SIG-M5 (cell line): ENCODE measurements around the gene TMEM272.

Experiments
- DNase-seq: peaks from one replicate; lab custom pipeline; 2025; lab: John Stamatoyannopoulos, UW

Gene TMEM272

DNA sequence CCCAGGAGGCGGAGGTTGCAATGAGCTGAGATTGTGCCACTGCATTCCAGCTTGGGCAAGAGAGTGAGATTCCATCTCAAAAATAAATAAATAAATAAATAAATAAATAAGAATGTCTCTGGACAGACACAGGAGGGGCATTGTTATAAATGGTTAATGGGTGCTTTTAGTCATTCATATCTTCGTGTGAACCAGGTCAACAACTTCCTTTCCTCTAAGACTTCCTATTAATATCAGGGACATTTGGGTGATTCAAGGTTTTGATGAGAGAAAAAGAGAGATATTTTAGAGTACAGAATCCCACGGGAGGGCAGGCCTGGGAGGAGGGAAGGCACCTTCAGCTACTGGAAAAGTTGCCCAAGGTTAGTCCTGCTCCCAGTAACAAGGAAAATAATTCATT lies 64.9 kb downstream of the TMEM272 start:
- no peak for DNase-seq

DNA sequence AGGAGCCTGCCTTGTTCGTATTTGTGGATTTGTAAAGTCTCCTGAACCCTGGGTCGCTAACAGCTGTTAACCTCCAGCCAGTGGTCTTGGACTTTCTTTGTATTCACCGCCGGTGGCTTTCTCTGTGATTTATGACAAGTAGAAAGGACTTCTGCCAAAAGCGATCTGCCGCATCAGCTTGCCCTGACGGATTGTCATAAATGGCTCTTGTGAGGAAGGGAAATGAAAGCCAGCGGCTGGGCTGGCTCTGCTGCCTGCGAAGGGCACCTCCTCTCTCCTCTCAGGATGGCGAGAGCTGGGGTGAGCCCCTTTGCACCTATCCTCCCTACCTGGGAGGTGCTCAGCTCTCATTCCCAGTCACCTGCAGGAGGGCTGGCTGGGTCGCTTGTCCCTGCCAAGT lies 66.6 kb downstream of the TMEM272 start:
- no peak for DNase-seq

- DNase-seq, result no peak
Observed at GRCh38 chr13:51777921-51778320, 67.1 kb downstream of the TMEM272 start.

DNA sequence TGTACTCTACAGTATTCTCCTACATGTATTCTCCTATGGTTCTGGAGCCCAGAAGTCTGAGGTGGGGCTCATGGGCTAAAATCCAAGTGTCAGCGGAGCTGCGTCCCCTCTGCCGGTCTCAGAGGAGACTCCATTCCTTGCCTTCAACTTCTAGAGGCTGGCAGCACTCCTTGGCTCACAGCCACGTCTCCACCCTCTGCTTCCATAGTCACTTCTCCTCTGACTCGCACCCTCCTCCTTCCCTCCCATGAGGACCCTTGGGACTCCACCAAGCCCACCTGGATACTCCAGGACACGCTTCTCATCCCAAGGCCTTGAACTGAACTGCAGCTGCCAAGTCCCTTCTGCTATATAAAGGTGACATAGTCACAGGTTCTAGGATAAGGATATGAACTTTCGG lies 68.8 kb downstream of the TMEM272 start:
- DNase-seq, result no peak

- DNase-seq, result no peak
Observed at GRCh38 chr13:51773515-51773914, 71.5 kb downstream of the TMEM272 start.

GRCh38 chr13:51772781-51773180 lies 72.2 kb downstream of the TMEM272 start:
- no peak for DNase-seq

DNA sequence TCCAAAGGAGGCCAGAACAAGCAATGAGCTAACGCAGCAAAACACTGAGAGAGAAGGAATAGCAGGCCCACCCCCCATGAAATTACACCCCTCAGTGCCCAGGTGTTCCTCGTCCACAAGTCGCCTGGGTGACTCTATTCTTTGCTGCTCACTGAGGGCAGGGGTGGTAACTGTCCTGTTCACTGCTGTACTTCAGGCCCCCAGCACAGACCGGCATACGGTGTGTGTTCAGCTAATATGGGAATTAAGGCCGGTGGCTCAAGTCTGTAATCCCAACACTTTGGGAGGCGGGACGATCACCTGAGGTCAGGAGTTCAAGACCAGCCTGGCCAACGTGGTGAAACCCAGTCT lies 72.9 kb downstream of the TMEM272 start:
- DNase-seq, result no peak

DNA sequence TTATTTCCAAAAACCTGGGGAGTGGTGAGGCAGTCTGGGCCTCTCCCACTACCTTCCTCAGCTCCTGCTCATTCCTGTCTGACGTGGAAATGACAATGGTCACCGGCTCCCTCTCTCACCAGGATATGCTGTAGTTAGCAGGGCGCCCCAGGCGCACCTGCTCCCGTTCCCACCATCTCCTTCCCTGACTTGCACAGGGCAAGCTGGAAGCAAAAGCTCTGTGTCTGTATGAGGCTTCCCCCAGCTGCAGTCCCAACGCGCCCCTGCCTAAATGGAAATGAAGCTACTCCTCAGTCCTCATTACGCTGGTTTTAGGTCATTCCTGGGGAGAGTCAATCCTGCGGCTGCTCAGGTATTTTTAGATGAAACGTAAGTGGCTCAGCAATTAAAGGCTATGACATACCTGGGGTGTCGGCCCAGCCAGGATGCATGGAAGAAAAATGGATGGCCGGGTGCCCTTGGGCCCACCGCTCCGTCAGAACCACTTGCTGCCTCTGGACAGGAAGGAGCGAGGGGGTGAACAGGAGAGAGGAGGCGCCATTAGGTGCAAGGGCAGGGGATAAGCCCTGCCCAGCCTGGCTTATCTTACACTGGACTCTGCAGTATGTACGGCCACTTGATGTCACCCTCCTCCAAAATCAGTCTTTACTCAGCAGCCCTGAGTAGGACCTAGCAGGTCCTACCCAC lies 73.4 kb downstream of the TMEM272 start:
- DNase-seq, result no peak

GRCh38 chr13:51770681-51771417 lies 74.1 kb downstream of the TMEM272 start:
- no peak for DNase-seq

DNA sequence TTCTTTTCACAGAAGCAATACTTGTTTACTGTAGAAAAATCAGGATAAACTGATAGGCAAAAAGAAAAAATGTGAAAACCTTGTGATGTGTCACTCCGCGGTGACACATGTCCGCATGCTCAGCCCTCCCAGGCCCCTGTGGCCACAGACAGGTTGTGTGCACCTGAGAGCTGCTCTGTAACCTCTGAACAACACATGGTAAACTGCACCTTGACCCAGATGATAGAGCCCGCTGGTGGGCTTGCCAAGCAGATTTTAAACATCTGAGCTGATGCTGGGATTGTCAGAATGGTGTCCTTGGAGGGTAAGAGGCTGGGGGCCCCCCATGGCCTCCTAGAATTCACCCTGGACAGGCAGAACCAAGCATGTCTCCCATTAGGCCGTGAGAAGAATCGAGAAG lies 74.8 kb downstream of the TMEM272 start:
- no peak for DNase-seq

DNA sequence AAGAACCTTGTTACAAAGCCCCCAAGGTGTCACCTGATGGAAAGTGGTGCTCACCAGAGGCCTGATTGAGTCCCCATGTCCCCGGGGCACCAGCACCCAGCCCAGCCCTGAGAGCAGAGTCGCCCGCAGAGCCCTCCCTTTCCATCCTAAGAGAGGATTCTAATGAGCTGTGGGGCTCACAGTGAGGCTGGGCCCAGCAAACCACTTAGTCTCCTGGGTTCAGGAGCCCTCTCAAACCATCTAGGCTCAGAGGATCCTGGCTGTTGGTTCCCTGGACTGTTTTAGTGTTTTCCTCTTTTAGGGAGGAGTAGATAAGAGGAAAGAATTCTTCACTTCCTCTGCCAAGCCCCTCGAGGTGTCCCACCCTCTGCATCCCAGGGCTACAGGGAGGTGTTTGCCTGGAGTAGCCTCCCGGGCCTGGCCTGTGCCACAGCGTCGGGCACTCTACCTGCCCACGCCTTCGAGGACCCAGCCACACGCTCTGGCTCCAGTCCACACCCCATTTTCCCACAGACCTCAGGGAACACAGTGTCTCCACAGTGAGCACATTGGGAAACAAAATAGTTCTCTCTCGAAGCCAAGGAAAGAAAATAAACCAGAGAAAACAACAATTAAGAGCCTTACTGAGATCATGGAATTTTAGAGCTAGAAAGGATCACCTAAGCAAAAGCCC lies 75.4 kb downstream of the TMEM272 start:
- no peak for DNase-seq

- DNase-seq, result no peak
Observed at GRCh38 chr13:51768976-51769375, 76.0 kb downstream of the TMEM272 start.

- DNase-seq, result no peak
Observed at GRCh38 chr13:51768378-51768921, 76.5 kb downstream of the TMEM272 start.

- no peak for DNase-seq
Observed at GRCh38 chr13:51767100-51767499, 77.9 kb downstream of the TMEM272 start.

GRCh38 chr13:51765142-51765515 lies 79.8 kb downstream of the TMEM272 start:
- DNase-seq, result no peak

GRCh38 chr13:51764184-51765141 lies 80.5 kb downstream of the TMEM272 start:
- no peak for DNase-seq

GRCh38 chr13:51763486-51763885 lies 81.5 kb downstream of the TMEM272 start:
- no peak for DNase-seq
